WTC11 (cell line): ENCODE data around the gene RCBTB2. TPM values are rescaled to one million over a fixed set of nuclear protein-coding genes. Genes with fewer than 3 reads are reported as not detected.

Experiments
- ATAC-seq: fragments of 200-7000 bp; cut with Tn5 transposase; 2 replicates; pipeline ENCODE4 v1.10.0; 2021; ENCODE audit warnings: mild to moderate bottlenecking, moderate library complexity
- CTCF ChIA-PET: fragments of 300-600 bp; sonication (Branson Sonifier 250); formaldehyde crosslinking; loops from one replicate; lab custom pipeline; 2021; ENCODE audit warnings: antibody characterized with exemption; lab: Charles Lee
- POLR2A ChIA-PET: fragments of 350-600 bp; sonication (Branson Sonifier 250); formaldehyde crosslinking; loops from one replicate; lab custom pipeline; 2021; ENCODE audit warnings: antibody characterized with exemption; lab: Charles Lee
- DNase-seq: peaks from one replicate; pipeline ENCODE4 v3.0.0; 2021; ENCODE audit warnings: low spot score
- H3K27ac Mint-ChIP-seq: 2 replicates; pipeline ENCODE4 v1.8.0; 2021; ENCODE audit warnings: mixed read lengths
- H3K27me3 Mint-ChIP-seq: 2 replicates; pipeline ENCODE4 v1.8.0; 2021; ENCODE audit warnings: low read depth, mild to moderate bottlenecking, moderate library complexity, mixed read lengths
- H3K36me3 Mint-ChIP-seq: 2 replicates; pipeline ENCODE4 v1.8.0; 2021; ENCODE audit warnings: mixed read lengths
- H3K4me1 Mint-ChIP-seq: 2 replicates; pipeline ENCODE4 v1.8.0; 2022; ENCODE audit warnings: mixed read lengths
- H3K4me3 Mint-ChIP-seq: 2 replicates; pipeline ENCODE4 v1.8.0; 2021; ENCODE audit warnings: mild to moderate bottlenecking, moderate library complexity, mixed read lengths
- H3K9me3 Mint-ChIP-seq: 2 replicates; pipeline ENCODE4 v1.8.0; 2021; ENCODE audit warnings: mixed read lengths
- AR ChIP-seq: fragments of 250-450 bp; sonication (Bioruptor Pico); IDR thresholded peaks from 2 replicates; pipeline ENCODE4 v1.9.0; 2021; ENCODE audit warnings: mild to moderate bottlenecking
- ATF1 ChIP-seq: sonication (generic); formaldehyde crosslinking; IDR thresholded peaks from 2 replicates; pipeline ENCODE4 v1.8.1; 2023; ENCODE audit warnings: mild to moderate bottlenecking, moderate library complexity, missing genetic modification reagents
- CREB1 ChIP-seq: sonication (generic); formaldehyde crosslinking; IDR thresholded peaks from 2 replicates; pipeline ENCODE4 v1.8.0; 2023; ENCODE audit warnings: mild to moderate bottlenecking, missing genetic modification reagents
- ELF4 ChIP-seq: sonication (generic); formaldehyde crosslinking; IDR thresholded peaks from 2 replicates; pipeline ENCODE4 v1.8.1; 2022; ENCODE audit warnings: low read depth, mild to moderate bottlenecking, moderate library complexity, missing genetic modification reagents
- ETV6 ChIP-seq: sonication (generic); formaldehyde crosslinking; IDR thresholded peaks from 2 replicates; pipeline ENCODE4 v1.8.1; 2022; ENCODE audit warnings: mild to moderate bottlenecking, missing genetic modification reagents
- FOXJ3 ChIP-seq: sonication (generic); formaldehyde crosslinking; IDR thresholded peaks from 2 replicates; pipeline ENCODE4 v1.9.0; 2021; ENCODE audit warnings: missing genetic modification reagents, mild to moderate bottlenecking, borderline replicate concordance
- FOXP1 ChIP-seq: sonication (generic); formaldehyde crosslinking; IDR thresholded peaks from 2 replicates; pipeline ENCODE4 v1.8.0; 2022; ENCODE audit warnings: missing genetic modification reagents, mild to moderate bottlenecking, moderate library complexity, borderline replicate concordance
- GRHL2 ChIP-seq: fragments of 250-450 bp; sonication (Bioruptor Pico); IDR thresholded peaks from 2 replicates; pipeline ENCODE4 v1.8.0; 2022; ENCODE audit warnings: mild to moderate bottlenecking, moderate library complexity; ENCODE audit not compliant: insufficient replicate concordance, severe bottlenecking
- IRF2 ChIP-seq: sonication (generic); formaldehyde crosslinking; IDR thresholded peaks from 2 replicates; pipeline ENCODE4 v1.8.0; 2022; ENCODE audit warnings: low read depth, missing genetic modification reagents, borderline replicate concordance
- MYBL2 ChIP-seq: sonication (generic); formaldehyde crosslinking; IDR thresholded peaks from 2 replicates; pipeline ENCODE4 v1.8.1; 2023; ENCODE audit warnings: mild to moderate bottlenecking, moderate library complexity, missing genetic modification reagents
- RELA ChIP-seq: sonication (generic); formaldehyde crosslinking; IDR thresholded peaks from 2 replicates; pipeline ENCODE4 v1.8.1; 2022; ENCODE audit warnings: missing genetic modification reagents, mild to moderate bottlenecking, borderline replicate concordance
- TCF7 ChIP-seq: sonication (generic); formaldehyde crosslinking; IDR thresholded peaks from 2 replicates; pipeline ENCODE4 v1.8.0; 2022; ENCODE audit warnings: mild to moderate bottlenecking, low read depth, missing genetic modification reagents, moderate library complexity
- TEAD4 ChIP-seq: sonication (generic); formaldehyde crosslinking; IDR thresholded peaks from 2 replicates; pipeline ENCODE4 v1.8.0; 2022; ENCODE audit warnings: mild to moderate bottlenecking, missing genetic modification reagents
- USF1 ChIP-seq: sonication (generic); formaldehyde crosslinking; IDR thresholded peaks from 2 replicates; pipeline ENCODE4 v1.8.0; 2022; ENCODE audit warnings: mild to moderate bottlenecking, missing genetic modification reagents
- ZNF121 ChIP-seq: sonication (generic); formaldehyde crosslinking; IDR thresholded peaks from 2 replicates; pipeline ENCODE4 v1.8.0; 2023; ENCODE audit warnings: missing genetic modification reagents
- ZNF138 ChIP-seq: sonication (generic); formaldehyde crosslinking; conservative IDR thresholded peaks from 2 replicates; pipeline ENCODE4 v1.8.1; 2022; ENCODE audit warnings: mild to moderate bottlenecking, moderate library complexity, missing genetic modification reagents
- total RNA-seq: library from RNA; stranded (reverse); gene quantifications from 3 replicates; pipeline ENCODE4 v1.2.3, GENCODE V29; 2021
- TF ChIP-seq, protein P1 (sequence below): sonication (generic); formaldehyde crosslinking; IDR thresholded peaks from 2 replicates; pipeline ENCODE4 v1.8.0; 2022; ENCODE audit warnings: mild to moderate bottlenecking, missing genetic modification reagents
- TF ChIP-seq, protein P2 (sequence below): sonication (generic); formaldehyde crosslinking; IDR thresholded peaks from 2 replicates; pipeline ENCODE4 v1.8.1; 2023; ENCODE audit warnings: mild to moderate bottlenecking, missing genetic modification reagents, moderate library complexity
- TF ChIP-seq, protein P3 (sequence below): sonication (generic); formaldehyde crosslinking; IDR thresholded peaks from 2 replicates; pipeline ENCODE4 v1.8.0; 2022; ENCODE audit warnings: mild to moderate bottlenecking, missing genetic modification reagents
- TF ChIP-seq, protein P4 (sequence below): fragments of 250-450 bp; sonication (Bioruptor Pico); IDR thresholded peaks from 2 replicates; pipeline ENCODE4 v1.9.0; 2021; ENCODE audit warnings: mild to moderate bottlenecking

RCBTB2 gene
- total RNA-seq, 1 experiment from 2014 or later, result 6.6 TPM

GRCh38 chr13:48570216-48570828, 37.4 kb upstream of the RCBTB2 start:
- peaks cover 19% of the 10 kb centered on the region for H3K4me1 Mint-ChIP-seq
- DNase-seq (no peak), ATAC-seq (no peak)
- no peak overlapping the region for H3K27ac Mint-ChIP-seq
- no peaks in the 10 kb centered on the region for H3K36me3 Mint-ChIP-seq
- TF ChIP-seq RELA (CRISPR knock-in tag) (no peak), IRF2 (CRISPR knock-in tag) (no peak), FOXP1 (CRISPR knock-in tag) (no peak), TCF7 (CRISPR knock-in tag) (no peak), ZNF121 (CRISPR knock-in tag) (no peak), AR (CRISPR knock-in tag) (no peak), TEAD4 (no peak), ELF4 (CRISPR knock-in tag) (no peak)
- TF ChIP-seq, protein P1, sequence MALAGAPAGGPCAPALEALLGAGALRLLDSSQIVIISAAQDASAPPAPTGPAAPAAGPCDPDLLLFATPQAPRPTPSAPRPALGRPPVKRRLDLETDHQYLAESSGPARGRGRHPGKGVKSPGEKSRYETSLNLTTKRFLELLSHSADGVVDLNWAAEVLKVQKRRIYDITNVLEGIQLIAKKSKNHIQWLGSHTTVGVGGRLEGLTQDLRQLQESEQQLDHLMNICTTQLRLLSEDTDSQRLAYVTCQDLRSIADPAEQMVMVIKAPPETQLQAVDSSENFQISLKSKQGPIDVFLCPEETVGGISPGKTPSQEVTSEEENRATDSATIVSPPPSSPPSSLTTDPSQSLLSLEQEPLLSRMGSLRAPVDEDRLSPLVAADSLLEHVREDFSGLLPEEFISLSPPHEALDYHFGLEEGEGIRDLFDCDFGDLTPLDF (CRISPR knock-in tag), result no peak
- TF ChIP-seq, protein P2, sequence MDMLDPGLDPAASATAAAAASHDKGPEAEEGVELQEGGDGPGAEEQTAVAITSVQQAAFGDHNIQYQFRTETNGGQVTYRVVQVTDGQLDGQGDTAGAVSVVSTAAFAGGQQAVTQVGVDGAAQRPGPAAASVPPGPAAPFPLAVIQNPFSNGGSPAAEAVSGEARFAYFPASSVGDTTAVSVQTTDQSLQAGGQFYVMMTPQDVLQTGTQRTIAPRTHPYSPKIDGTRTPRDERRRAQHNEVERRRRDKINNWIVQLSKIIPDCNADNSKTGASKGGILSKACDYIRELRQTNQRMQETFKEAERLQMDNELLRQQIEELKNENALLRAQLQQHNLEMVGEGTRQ (CRISPR knock-in tag), result no peak
- TF ChIP-seq, protein P3, sequence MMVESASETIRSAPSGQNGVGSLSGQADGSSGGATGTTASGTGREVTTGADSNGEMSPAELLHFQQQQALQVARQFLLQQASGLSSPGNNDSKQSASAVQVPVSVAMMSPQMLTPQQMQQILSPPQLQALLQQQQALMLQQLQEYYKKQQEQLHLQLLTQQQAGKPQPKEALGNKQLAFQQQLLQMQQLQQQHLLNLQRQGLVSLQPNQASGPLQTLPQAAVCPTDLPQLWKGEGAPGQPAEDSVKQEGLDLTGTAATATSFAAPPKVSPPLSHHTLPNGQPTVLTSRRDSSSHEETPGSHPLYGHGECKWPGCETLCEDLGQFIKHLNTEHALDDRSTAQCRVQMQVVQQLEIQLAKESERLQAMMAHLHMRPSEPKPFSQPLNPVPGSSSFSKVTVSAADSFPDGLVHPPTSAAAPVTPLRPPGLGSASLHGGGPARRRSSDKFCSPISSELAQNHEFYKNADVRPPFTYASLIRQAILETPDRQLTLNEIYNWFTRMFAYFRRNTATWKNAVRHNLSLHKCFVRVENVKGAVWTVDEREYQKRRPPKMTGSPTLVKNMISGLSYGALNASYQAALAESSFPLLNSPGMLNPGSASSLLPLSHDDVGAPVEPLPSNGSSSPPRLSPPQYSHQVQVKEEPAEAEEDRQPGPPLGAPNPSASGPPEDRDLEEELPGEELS (CRISPR knock-in tag), result no peak
- TF ChIP-seq, protein P4, sequence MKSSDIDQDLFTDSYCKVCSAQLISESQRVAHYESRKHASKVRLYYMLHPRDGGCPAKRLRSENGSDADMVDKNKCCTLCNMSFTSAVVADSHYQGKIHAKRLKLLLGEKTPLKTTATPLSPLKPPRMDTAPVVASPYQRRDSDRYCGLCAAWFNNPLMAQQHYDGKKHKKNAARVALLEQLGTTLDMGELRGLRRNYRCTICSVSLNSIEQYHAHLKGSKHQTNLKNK (CRISPR knock-in tag), result no peak
- TF ChIP-seq, all 79 proteins: peak for 0
- Mint-ChIP-seq H3K9me3 (0 out of 2 replicates have a peak, but pooled peaks cover 4% of the 10 kb centered on the region), H3K4me3 (no peak overlapping the region), H3K27me3 (no peaks in the 10 kb centered on the region)
- POLR2A ChIA-PET, result interaction anchor here (0.6 to 1.0 kb wide), 2 partner anchors 38 to 55 kb away, joined by 3 read pairs; partner anchors contain the start of gene RCBTB2
- CTCF ChIA-PET, result interaction anchor here (0.7 to 1.6 kb wide), 4 partner anchors 10 to 199 kb away, joined by 4 to 5 read pairs (median 4); no protein-coding TSS in a partner anchor

DNA sequence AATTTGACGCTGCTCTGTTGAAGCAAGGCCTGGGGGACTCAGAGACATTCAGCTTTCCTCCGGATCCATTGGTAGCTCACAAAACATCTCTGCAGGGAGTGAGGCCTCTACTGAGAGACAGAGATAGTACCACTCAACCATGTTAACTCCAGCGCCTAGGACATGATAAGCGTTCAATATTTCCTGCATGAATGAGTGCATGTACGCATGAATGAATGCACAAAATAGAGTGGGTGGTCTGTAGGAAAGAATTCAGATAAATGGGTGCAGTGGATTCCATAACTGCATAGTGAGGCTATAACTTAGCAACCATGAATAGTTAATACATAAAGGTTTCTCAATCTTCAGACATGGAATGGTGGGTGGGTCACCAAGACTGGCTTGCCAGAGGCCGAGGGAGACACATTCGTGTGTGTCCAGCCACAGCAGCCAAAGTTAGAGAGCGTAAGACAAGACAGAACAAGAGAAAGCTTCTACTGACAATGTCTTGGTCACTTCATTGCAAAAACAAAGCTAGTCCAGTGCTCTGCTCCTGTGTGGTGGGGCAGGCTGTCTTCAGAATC, 36.3 kb upstream of the RCBTB2 start:
- H3K27me3 Mint-ChIP-seq, result no peaks in the 10 kb centered on the region
- DNase-seq (no peak), ATAC-seq (no peak)
- H3K36me3 Mint-ChIP-seq, result no peaks in the 10 kb centered on the region
- H3K9me3 Mint-ChIP-seq, result 0 out of 2 replicates have a peak, but pooled peaks cover 4% of the 10 kb centered on the region
- peaks cover 19% of the 10 kb centered on the region for H3K4me1 Mint-ChIP-seq
- TF ChIP-seq ATF1 (CRISPR knock-in tag) (no peak), FOXJ3 (CRISPR knock-in tag) (no peak), ETV6 (CRISPR knock-in tag) (no peak), CREB1 (CRISPR knock-in tag) (no peak), USF1 (CRISPR knock-in tag) (no peak), ZNF138 (CRISPR knock-in tag) (no peak), MYBL2 (CRISPR knock-in tag) (no peak), GRHL2 (CRISPR knock-in tag) (no peak)
- CTCF ChIA-PET, result no interaction called here
- H3K27ac Mint-ChIP-seq, result no peak overlapping the region
- POLR2A ChIA-PET, result no interaction called here
- no peak overlapping the region for H3K4me3 Mint-ChIP-seq
